ENCODE data around the gene ANO3.

DNA sequence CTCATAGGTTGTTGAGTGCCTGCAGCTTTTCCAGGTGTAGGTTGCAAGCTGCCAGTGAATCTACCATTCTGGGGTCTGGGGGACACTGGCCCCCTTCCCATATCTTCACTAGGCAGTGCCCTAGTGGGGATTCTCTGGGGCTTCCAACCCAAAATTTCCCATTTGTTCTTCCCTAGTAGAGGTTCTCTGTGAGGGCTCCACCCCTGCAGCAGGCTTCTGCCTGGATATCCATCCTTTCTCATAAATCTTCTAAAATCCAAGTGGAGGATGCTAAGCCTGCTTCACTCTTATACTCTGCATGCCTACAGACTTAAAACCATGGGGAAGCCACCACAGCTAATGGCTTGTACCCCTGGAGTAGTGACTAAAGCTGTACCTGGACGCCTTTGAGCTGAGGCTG, 33.4 kb downstream of the ANO3 start:
- TF ChIP-seq, protein P1, sequence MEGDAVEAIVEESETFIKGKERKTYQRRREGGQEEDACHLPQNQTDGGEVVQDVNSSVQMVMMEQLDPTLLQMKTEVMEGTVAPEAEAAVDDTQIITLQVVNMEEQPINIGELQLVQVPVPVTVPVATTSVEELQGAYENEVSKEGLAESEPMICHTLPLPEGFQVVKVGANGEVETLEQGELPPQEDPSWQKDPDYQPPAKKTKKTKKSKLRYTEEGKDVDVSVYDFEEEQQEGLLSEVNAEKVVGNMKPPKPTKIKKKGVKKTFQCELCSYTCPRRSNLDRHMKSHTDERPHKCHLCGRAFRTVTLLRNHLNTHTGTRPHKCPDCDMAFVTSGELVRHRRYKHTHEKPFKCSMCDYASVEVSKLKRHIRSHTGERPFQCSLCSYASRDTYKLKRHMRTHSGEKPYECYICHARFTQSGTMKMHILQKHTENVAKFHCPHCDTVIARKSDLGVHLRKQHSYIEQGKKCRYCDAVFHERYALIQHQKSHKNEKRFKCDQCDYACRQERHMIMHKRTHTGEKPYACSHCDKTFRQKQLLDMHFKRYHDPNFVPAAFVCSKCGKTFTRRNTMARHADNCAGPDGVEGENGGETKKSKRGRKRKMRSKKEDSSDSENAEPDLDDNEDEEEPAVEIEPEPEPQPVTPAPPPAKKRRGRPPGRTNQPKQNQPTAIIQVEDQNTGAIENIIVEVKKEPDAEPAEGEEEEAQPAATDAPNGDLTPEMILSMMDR (IDR thresholded peaks at IDR 0.05; ENCODE audit: control extremely low read depth in 1 of 3, insufficient read depth in 1 of 3, low read depth in 1 of 3, low read length in 3 of 3) = no peak
- TF ChIP-seq TBP (IDR thresholded peaks at IDR 0.05; ENCODE audit: low read depth, low read length) (no peak), NANOG (IDR thresholded peaks at IDR 0.05; ENCODE audit: insufficient read depth, low read depth, low read length, poor library complexity, severe bottlenecking) (no peak), JUN (IDR thresholded peaks at IDR 0.05; ENCODE audit: low read depth, low read length) (no peak), RNF2 (IDR thresholded peaks at IDR 0.05; ENCODE audit: borderline replicate concordance, low read depth, low read length, missing control alignments, poor library complexity, severe bottlenecking) (no peak), RFX5 (IDR thresholded peaks at IDR 0.05; ENCODE audit: borderline replicate concordance, low read depth, low read length) (no peak)
- TF ChIP-seq, protein P2, sequence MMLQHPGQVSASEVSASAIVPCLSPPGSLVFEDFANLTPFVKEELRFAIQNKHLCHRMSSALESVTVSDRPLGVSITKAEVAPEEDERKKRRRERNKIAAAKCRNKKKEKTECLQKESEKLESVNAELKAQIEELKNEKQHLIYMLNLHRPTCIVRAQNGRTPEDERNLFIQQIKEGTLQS (IDR thresholded peaks at IDR 0.05; ENCODE audit: insufficient read depth, low read depth, low read length) = no peak
